Ovary (tissue), 9 donors: ENCODE data around the gene CCDC88B. TPM values are rescaled to one million over a fixed set of nuclear protein-coding genes. Genes with fewer than 3 reads are reported as not detected.

Experiments
- DNase-seq, 5 donors: peaks; one replicate each; pipeline ENCODE4 v3.0.0-alpha.2; 2019 to 2020
- H3K27ac ChIP-seq, 2 donors: fragments of 200-600 bp; one replicate each; pipeline versions ENCODE4 v1.5.1 to v1.8.0; 2019 to 2022
- H3K27me3 ChIP-seq: fragments of 200-600 bp; one replicate; pipeline ENCODE4 v1.8.0; 2022
- H3K36me3 ChIP-seq: fragments of 200-600 bp; sonication (generic); one replicate; pipeline ENCODE4 v1.5.1; 2019
- H3K4me1 ChIP-seq: one replicate; pipeline ENCODE4 v1.8.1; 2013; ENCODE audit warnings: mild to moderate bottlenecking, moderate library complexity; ENCODE audit not compliant: insufficient read depth
- H3K4me3 ChIP-seq: fragments of 200-600 bp; sonication (generic); one replicate; pipeline ENCODE4 v1.5.1; 2017
- H3K9me3 ChIP-seq, 2 donors: fragments of 200-600 bp in 1 of 2; sonication (generic) in 1 of 2; one replicate each; pipeline versions ENCODE4 v1.5.1 to v1.8.1; 2013 to 2019; ENCODE audit warnings: mild to moderate bottlenecking in 1 of 2, moderate library complexity in 1 of 2
- CTCF ChIP-seq, 3 donors: fragments of 450-650 bp in 2 of 3; fragments of 200-600 bp in 1 of 3; IDR thresholded peaks; one replicate each; pipeline versions ENCODE4 v1.5.1 to v1.8.0; 2016 to 2022; ENCODE audit warnings: antibody characterized with exemption in 3 of 3, mild to moderate bottlenecking in 1 of 3
- EP300 ChIP-seq: sonication (generic); formaldehyde crosslinking; IDR thresholded peaks from one replicate; pipeline ENCODE4 v1.6.1; 2017; ENCODE audit warnings: antibody characterized with exemption
- POLR2A ChIP-seq: fragments of 450-650 bp; IDR thresholded peaks from one replicate; pipeline ENCODE4 v1.6.1; 2017; ENCODE audit warnings: antibody characterized with exemption, mild to moderate bottlenecking, moderate library complexity
- WGBS, 3 donors: extraction: QIAGEN DNeasy Blood & Tissue Kit in 1 of 3; methylation state at CpG; one replicate each; pipeline versions ENCODE4 v1.1.5 to v1.1.7; 2013 to 2017; 5-methylcytosine and 5-hydroxymethylcytosine counted together
- intact Hi-C, 4 donors: fragments of 100-400 bp; cut with DNase I; formaldehyde crosslinking; loops; one replicate each; pipeline versions ENCODE4 v1.11.0 to v1.15.1; 2022 to 2023
- polyA plus RNA-seq, 2 donors: library from polyadenylated mRNA; stranded (reverse); fragments of 200-250 nt in 1 of 2; fragments of 350-450 nt in 1 of 2; fragmentation: Illumina TruSeq in 1 of 2; extraction: RNeasy Lipid Tissue Mini Kit (QIAGEN cat#74804) in 1 of 2; gene quantifications; one replicate each; pipeline ENCODE4 v1.2.3, GENCODE V29; 2013 to 2014
- total RNA-seq, 7 donors: library from RNA; depleted of rRNA in 2 of 7; stranded (reverse); fragments of >200 nt in 2 of 7; fragmentation: NEBNext Ultra II Directional in 3 of 7; extraction: Animal tissue kit (Norgen Biotek cat#: 25700) in 3 of 7; gene quantifications; one replicate each; pipeline versions ENCODE4 v1.1.0 to v1.2.4, GENCODE V29; 2016 to 2023
- donor health status: DM: no; HTN: no; CAD: no; lungs with moderate emphysema.
- donor health status: DM: no; HTN: no; CAD: no.
- donor health status: Bipolar disorder and iron deficiency.
- donor health status: DM: yes; HTN: yes; CAD: no.
- donor health status: DM: no; HTN: no; CAD: no.
- donor health status: DM: yes; HTN: yes; CAD: no.

Gene CCDC88B
- total and polyA plus RNA-seq, 9 donors = 0.95 to 7.5 (median 3.5) TPM

- TF ChIP-seq POLR2A = no peak
- TF ChIP-seq CTCF (IDR thresholded peaks at IDR 0.05) = no peak
- no peak for TF ChIP-seq EP300
- Histone ChIP-seq H3K9me3 (no peaks in the 10 kb centered on the region), H3K27ac (no peak overlapping the region), H3K36me3 (no peaks in the 10 kb centered on the region), H3K4me3 (no peak overlapping the region), H3K4me1 (peaks cover 1% of the 10 kb centered on the region), H3K27me3 (no peaks in the 10 kb centered on the region)
- no peak for DNase-seq
- WGBS, 3 donors = 73 to 89% (median 77%) methylated on average over 4 of the region's 4 CpGs
- intact Hi-C loops = no loop called here
These were observed 24.9 kb downstream of the CCDC88B start for GRCh38 chr11:64364911-64365310.

- Histone ChIP-seq H3K4me3 (no peak overlapping the region), H3K36me3 (no peaks in the 10 kb centered on the region), H3K4me1 (no peaks in the 10 kb centered on the region), H3K9me3 (no peaks in the 10 kb centered on the region), H3K27me3 (no peaks in the 10 kb centered on the region), H3K27ac (no peak overlapping the region)
- TF ChIP-seq CTCF (IDR thresholded peaks at IDR 0.05) = no peak
- no peak for TF ChIP-seq EP300
- TF ChIP-seq POLR2A = no peak
- WGBS, 3 donors = 82 to 95% (median 85%) methylated on average over 1 of the region's 1 CpG
- intact Hi-C loops = no loop called here
- DNase-seq = no peak
These were observed 26.7 kb downstream of the CCDC88B start for GRCh38 chr11:64366751-64367150.

- TF ChIP-seq POLR2A (no peak), CTCF (IDR thresholded peaks at IDR 0.05) (no peak), EP300 (no peak)
- no peak overlapping the region for H3K4me3 ChIP-seq
- H3K27ac ChIP-seq = no peak overlapping the region
- H3K9me3 ChIP-seq = no peaks in the 10 kb centered on the region
- no peaks in the 10 kb centered on the region for H3K36me3 ChIP-seq
- no peaks in the 10 kb centered on the region for H3K4me1 ChIP-seq
- WGBS, 3 donors = 82 to 85% (median 83%) methylated on average over 33 to 46 of the region's 46 CpGs
- intact Hi-C loops = no loop called here
- H3K27me3 ChIP-seq = no peaks in the 10 kb centered on the region
- no peak for DNase-seq
These were observed 28.1 kb downstream of the CCDC88B start for GRCh38 chr11:64367931-64368672.

GRCh38 chr11:64368673-64369074 is 28.7 kb downstream of the CCDC88B start:
- H3K9me3 ChIP-seq = no peaks in the 10 kb centered on the region

More at GRCh38 chr11:64368673-64369074, 28.7 kb downstream of the CCDC88B start:
- Histone ChIP-seq H3K27me3 (no peaks in the 10 kb centered on the region), H3K4me3 (no peak overlapping the region), H3K36me3 (no peaks in the 10 kb centered on the region), H3K4me1 (no peaks in the 10 kb centered on the region), H3K27ac (no peak overlapping the region)
- intact Hi-C loops = no loop called here
- WGBS, 3 donors = 84 to 90% (median 88%) methylated on average over 28 of the region's 28 CpGs
- no peak for TF ChIP-seq POLR2A
- TF ChIP-seq EP300 = no peak
- TF ChIP-seq CTCF (IDR thresholded peaks at IDR 0.05) = no peak
- DNase-seq = no peak
